GM21526 (cell line): Measurements from ENCODE around the gene KLHL18.
"Not testable (repeated sequence)": the region's sequence is repeated elsewhere in the genome, so short reads cannot be mapped to it uniquely, and the experiment has no call there.

Experiments
- ATAC-seq: cut with Tn5 transposase; IDR thresholded peaks from one replicate; pipeline ENCODE4 v1.9.1; 2021; ENCODE audit warnings: moderate library complexity; ENCODE audit not compliant: unreplicated experiment, low FRiP score

Gene KLHL18

DNA sequence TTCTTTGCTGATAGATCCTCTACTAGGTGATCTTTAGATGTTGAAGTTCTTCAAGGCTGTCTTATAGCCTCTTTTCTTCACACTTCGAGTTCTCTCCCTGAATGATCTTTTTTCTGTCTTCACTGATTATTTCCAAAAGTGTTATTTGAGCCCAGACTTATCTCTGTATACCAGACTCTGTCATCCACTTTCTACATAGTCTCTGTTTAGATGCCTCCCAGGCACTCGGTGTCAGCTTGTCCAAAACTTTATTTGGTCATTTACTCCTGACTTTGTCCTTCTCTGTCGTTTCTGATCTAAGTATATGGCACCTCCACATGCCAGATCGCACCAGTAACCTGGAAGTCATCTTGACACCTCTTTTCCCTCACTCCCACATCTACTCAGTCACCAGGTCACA, 27.6 kb downstream of the KLHL18 start:
- no peak for ATAC-seq

DNA sequence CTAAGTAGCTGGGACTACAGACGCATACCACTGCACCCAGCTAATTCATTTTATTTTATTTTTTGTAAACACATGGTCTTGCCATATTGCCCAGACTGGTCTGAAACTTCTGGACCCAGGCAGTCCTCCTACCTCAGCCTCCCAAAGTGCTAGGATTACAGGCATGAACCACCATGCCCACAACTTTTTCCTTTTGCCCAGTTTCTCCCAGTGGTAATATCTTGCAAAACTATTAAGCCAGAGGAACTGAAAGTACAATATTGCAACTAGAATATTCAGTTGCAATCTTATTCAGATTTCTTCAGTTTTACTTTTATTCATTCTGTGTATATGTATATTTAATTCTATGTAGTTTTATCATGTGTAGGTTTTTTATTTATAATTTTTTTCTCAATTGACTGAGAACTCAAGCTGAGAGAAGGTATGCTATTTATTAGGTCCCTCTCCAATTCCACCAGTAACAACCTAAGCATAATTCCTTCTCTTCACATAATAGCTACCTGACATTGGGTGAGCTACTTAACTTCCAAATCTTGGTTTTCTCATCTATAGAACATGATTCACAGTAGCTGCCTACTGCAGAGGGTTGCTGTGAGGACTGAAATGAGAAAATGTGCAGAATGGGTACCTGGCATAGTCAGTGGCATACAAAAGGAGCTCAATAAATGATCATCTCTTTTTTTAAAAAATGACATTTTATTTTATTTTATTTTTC, 30.8 kb downstream of the KLHL18 start:
- no peak for ATAC-seq

DNA sequence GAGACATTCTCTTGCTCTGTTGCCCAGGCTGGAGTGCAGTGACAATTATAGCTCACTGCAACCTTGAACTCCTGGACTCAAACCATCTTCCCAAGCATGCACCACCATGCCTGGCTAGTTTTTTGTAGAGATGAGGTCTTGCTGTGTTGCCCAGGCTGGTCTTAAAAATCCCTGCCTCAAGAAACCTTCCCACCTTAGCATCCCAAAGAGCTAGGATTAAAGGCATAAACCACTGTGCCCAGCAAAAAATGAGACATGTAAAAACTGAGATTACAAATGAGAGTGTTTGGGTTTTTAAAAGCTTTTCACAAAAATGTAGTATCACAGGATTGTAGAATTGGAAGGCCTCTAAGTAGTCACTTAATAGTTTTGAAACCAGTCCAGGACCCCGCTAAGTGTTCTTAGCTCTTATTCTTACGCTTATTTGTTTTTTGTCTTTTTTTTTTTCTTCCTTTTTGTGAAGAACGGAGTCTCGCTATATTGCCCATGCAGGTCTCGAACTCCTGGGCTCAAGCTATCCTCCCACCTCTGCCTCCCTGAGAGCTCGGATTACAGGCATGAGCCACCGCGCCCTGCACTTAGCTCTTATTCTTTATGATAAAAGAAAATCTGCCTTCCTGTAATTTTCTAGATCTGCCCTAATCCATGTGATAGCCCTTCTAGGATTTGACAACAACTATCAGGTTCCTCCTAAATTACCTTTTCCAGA, 31.5 kb downstream of the KLHL18 start:
- ATAC-seq, result no peak

DNA sequence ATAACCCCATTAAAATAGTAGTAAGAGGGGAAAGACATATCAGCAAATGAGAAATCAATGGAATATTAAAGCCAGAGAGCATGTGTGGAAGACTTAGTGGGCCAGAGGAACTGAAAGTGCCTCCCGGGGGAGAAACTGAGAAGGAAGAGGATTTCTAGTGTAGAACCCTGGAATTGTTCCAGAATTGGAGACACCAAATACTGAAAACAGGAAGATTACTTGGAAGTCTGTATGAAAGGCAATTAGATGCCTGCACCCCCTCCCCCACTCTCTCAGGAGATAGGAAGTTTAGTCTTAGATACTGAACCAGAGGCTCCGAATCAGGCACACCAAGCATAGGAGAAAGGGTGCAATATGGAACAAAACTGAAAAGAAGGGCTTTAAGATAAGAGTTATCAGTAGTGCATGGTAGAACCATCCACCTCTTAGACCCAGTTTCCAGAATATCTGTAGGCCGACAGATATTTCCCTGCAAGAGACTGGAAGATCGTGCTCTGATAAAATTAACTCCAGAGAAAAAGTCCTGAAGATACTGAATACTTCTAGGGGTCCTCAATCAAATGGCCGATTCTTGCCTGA, 32.4 kb downstream of the KLHL18 start:
- ATAC-seq, result no peak

DNA sequence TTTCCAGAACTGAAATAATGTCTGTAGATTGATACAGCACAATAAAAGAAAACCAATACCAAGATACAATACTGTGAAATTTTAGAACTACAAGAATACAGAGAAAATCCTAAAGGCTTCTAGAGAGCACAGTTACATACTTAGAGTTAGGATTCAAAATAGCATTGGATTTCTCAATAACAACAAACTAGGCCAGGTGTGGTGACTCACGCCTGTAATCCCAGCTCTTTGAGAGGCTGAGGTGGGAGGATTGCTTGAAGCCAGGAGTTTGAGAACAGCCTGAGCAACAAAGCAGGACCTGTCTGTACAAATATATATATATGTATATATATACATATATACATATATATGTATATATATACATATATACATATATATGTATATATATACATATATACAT, 33.4 kb downstream of the KLHL18 start:
- ATAC-seq, result not testable (repeated sequence)

DNA sequence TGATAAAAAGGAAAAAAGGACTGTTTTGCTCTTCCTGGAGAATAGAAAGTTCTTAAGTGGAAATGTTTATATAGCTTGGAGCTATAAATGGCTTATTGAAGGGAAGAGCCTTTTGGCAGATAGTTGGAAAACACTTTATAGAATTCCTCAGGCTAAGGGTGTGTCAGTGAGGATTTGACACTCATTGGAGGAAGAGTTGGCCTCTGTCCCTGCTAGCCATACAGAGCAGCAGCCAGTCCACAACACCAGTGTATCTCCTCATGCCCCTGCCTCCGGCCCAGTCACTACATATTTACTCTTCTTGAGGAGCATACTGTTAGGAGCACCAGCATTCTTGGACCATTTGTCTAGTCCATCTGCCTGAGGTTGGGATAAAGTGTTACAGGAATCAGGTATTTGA, 36.2 kb downstream of the KLHL18 start:
- no peak for ATAC-seq

DNA sequence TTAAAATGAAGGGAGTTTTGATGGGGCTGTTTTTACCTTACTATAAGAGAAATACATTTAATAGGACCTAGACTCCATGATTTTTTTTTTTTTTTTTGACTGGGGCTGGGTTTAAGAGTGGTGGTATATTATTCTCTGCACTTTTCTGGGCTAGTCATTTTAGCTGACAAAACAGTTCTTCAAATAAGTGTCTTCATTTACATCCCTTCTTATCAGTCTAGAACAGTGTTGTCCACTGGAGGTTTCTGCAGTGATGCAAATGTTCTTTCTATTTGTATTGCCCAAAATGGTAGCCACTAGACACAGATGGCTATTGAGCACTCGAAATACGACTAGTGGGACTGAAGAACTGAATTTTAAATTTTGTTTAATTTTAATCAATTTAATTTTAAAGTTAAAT, 37.2 kb downstream of the KLHL18 start:
- ATAC-seq, result no peak

DNA sequence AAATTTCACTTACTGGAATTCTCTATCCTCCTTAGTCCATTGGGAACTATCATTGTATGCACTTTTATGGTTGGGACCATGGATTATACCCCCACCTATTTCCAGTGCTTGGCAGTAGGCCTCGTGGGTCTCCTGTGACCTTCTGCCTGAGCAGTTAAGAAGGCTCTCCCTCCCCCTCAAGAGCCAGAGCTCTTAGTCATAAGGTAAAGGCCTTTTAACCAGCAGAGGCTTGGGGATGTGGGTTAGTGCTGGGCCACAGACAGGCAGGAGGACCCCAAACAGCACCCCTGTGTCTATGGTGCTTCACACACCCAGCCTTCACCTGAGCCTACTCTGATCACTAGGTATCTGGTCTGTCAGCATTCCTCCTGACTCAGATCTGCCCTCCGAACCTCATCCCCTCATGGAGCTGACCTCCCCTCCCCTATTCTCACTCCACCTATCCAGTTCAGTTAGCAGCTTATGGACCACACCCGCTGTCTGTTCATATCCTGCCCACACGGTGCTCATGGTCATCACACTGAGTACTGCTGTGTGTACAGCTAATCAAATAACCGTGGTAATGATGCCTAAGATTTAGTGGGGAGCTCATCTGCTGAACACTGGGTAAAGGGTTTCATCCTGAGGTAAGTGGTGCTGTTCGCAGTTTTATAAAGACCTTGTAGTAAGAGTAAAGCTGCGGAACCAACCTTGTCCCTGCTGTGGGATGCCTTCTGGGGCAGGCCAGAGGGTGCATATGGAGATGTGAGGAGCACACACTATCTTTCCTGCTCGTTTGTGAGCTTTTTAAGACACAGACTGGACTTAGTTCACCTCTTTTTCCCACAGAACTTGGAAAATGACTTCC, 40.9 kb downstream of the KLHL18 start:
- no peak for ATAC-seq

DNA sequence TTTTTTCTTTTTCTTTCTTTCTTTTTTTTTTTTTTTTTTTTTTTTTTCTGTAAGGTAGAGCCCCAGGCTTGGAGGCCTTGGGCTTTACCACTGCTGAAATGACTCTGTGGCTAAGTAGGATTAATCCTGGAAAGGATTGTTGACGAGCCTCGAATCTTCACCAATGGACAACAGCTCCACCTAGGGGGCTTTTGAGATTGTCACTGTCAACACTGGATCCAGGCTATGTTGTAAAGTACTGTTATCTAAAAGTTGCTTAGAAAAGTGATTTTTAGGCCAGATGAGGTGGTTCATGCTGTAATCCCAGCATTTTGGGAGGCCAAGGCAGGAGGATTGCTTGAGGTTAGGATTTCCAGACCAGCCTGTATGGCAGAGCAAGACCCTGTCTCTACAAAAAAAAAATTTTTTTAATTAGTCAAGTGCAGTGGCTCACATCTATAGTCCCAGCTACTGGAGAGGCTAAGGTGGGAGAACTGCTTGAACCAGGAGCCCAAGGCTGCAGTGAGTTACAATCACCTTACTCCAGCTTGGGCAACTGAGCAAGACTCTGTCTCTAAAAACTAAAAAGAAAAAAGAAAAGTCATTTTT, 41.6 kb downstream of the KLHL18 start:
- no peak for ATAC-seq

DNA sequence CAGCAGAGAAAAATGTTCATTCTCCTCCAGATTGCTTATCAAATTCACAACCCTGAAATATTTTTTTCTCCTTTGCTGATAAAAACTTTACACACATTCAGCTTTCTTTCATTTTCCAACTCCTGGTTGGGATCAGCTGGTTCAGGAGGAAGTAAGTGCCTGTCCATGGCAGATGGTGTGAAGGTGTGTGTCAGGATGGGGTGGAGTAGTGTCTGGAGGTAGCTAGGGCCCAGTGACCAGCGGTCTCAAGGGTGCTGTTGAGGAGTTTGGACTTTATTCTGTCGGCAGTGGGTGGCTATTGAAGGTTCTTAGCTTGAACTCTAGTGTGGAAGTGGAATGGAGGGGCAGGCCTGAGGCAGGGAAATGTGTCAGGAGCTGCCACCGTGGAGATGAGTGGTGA, 51.2 kb downstream of the KLHL18 start:
- ATAC-seq, result no peak

DNA sequence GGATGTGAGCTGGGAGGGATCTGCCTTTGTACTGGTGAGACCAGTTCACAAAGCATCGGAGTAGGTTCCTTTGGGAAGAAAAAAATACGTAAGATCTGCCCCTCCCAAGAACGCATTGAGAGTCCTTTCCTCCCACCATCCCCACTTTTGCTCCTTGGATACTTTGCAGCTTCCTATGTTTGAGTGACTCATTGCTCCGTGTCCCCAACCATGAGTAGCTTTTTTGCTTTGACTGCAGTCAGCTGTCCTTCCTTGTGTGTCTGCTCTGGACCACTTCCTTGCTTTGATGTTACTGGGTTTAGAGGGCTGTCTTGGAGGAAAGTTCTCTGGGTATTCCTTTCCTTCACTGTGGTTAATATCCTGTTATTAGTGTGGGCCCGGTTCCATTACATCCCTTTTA, 54.9 kb downstream of the KLHL18 start:
- ATAC-seq, result no peak

DNA sequence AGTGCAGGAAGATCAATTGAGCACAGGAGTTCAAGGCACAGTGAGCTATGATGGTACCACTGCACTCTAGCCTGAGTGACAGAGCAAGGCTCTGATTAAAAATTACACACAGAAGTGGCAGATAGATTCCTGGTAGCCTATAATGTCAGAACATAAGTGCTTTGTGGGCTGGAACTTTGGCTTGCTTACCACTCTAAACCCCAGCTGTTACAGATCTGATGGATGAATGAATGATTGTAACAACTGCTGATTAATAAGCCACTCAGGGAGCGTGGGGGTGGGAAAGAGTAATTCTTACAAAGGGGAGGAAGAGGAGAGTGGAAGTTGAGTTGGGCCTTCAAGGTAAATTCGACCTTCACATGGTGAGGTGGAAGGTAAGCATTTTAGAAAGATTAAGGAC, 57.2 kb downstream of the KLHL18 start:
- ATAC-seq, result no peak

DNA sequence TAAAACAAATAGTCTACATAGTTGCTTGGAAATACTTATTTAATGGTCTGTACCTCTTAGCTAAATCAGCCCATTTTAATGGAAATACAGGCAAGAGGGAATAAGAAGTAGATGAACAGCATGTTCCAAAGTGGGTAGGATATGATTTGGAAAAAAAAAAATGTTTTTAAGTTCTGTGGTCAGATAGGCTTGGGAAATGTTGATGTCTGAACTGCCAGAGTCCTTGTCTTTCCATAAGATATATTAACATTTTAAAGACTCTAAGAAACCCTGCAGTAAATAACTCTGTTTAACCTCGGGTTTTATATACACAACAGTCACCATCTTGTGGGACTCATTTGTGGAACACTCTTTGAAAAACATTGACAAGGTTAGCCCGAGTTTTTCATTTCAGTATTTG, 58.1 kb downstream of the KLHL18 start:
- no peak for ATAC-seq

DNA sequence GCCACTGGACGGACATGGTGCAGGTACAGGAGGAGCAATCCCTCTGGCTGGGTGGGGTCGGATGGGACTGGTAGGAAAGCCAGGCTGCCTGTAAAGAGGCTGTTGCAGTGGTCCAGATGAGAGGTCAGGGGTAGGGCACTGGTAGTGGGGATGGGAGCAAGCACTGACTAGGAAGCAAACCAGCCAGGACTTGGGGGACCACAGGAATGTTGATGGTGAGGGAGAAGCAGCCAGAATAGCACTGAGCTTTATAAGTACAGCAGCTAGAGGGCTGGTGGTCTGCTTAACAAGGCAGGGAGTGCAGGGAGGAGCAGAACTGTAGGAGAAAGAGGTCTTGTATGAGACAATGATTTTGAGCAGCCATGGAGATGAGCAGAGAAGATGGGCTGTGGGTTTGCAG, 59.4 kb downstream of the KLHL18 start:
- no peak for ATAC-seq

DNA sequence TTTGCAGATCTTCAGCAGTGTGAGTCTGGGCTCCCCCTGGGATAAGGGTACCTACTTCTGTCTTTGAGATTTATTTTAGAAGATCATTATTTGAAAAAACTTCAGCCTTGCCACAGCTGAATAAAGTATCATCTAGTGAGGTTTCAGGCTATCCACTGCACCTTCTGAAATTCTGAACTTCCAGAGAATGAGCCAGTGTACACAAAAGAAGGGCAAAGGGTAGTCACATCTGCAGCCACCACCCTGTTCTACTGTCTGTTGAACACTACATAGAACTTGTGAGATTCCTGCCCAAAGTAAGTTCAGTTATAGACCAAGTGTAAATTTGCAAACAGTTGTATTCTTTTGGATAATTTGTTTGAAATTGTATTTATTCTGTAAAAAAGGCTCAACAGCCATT, 60.1 kb downstream of the KLHL18 start:
- ATAC-seq, result no peak

DNA sequence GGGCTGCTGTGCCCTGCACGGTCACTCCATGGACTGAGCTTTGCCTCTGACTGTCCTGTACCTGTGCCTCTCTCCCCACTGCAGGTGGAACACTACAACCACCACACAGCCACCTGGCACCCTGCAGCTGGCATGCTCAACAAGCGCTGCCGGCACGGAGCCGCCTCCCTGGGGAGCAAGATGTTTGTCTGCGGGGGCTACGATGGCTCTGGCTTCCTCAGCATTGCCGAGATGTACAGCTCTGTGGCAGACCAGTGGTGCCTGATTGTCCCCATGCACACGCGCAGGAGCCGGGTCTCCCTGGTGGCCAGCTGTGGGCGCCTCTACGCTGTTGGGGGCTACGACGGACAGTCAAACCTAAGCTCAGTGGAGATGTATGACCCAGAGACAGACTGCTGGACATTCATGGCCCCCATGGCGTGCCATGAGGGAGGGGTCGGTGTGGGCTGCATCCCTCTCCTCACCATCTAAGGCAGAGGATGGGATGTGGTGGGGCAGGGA, 60.8 kb downstream of the KLHL18 start:
- ATAC-seq, result no peak

DNA sequence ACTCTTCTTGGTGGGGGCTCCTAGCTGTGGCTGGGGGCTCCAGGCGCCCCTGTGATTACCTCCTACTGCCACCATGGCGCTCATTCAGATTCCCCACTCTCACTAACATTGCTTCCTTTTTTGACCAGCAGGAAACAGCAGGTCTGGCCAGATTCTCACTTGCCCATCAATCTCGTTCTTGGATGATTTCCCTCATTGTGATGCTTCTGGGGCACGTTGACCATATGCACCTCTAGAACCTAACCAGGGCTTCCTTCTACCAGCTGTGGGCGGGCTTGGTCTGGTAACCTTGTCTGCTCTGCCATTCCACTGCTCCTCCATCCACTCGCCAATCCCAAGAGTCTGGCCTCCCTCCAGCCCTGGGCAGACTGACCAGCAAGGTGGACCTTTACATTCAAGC, 62.2 kb downstream of the KLHL18 start:
- ATAC-seq, result no peak

DNA sequence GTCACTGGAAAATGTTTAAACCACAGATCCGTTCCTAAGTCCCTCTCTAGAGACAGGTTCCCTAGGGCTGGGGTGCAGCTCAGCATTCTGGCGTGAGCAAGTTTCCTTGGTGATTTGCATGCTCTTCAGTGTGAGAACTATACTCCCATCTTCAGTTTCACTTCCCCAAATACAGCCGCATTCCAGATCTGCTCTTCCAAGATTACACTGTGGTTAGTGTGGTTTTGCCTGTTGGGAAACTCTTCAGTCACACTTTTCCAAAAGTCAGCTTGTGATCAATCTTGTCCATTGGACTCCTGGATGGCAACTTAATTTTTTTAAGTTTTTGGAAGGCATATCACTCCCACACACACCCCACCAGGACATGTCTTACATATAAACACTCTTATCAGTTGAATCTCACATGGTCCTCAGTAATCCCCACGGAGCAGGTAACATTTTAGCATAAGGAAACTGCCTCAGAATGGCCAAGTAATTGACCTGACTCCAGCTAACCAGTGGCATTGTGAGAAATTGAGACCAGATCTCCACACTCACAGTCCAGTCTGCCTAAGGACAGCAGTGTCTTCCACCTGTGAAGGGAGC, 64.6 kb downstream of the KLHL18 start:
- no peak for ATAC-seq

DNA sequence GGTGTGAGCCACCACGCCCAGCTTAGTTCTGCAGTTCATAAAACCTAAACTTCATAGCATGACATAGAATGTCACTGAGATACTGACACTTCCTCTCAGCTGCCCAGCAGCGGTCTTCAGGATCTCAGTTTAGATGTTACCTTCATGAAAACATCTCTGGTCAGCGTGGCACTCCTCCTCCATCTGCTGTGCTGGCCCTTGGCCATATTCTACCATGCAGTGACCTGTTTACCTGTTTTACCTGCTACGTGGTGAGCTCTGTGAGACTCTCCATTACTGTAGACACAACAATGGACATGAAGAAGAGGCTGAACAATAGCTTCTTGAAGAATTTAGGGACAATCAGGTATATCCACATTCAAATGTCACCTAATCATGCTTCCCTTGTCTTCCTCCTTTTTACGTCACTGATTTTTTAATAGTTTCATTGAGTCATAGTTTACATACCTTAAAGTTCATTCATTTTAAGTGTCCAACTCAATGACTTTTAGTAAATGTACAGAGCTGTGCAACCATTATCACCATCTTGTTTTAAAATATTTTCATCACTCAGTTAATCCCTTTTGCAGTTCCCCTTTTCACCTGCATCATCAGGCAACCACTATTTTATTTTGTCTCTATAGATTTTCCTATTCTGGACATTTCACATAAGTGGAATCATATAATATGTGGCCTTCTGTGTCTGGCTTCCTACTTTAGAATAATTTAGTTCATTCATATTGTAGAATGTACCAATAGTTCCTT, 65.8 kb downstream of the KLHL18 start:
- no peak for ATAC-seq

DNA sequence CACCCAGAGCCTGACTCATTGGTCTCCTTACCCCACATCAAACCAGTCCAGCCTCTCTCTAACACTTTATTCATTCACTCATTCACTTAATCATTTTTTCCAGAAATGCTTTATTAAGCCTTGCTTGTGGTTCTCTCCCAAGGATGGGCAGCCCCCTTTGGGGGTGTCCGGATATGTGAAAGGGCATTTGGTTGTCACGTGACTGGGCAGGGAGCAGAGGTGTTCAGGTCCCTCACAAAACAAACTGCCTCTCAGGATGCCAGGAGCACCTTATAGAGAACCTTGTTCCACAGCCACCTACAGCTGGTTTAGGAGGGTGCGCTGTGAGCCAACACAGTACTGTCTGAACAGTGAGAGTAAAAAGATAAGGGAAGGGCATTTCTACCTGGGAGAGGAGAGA, 72.3 kb downstream of the KLHL18 start:
- ATAC-seq, result no peak
